ENCODE data around the gene TXNRD1. TPM values are rescaled to one million over a fixed set of nuclear protein-coding genes. Genes with fewer than 3 reads are reported as not detected.
"Not testable (repeated sequence)": the region's sequence is repeated elsewhere in the genome, so short reads cannot be mapped to it uniquely, and the experiment has no call there.

Gene TXNRD1
- polyA plus RNA-seq, 6 donors from 2014 or later, result 19.5 to 26.9 (median 22.9) TPM

DNA sequence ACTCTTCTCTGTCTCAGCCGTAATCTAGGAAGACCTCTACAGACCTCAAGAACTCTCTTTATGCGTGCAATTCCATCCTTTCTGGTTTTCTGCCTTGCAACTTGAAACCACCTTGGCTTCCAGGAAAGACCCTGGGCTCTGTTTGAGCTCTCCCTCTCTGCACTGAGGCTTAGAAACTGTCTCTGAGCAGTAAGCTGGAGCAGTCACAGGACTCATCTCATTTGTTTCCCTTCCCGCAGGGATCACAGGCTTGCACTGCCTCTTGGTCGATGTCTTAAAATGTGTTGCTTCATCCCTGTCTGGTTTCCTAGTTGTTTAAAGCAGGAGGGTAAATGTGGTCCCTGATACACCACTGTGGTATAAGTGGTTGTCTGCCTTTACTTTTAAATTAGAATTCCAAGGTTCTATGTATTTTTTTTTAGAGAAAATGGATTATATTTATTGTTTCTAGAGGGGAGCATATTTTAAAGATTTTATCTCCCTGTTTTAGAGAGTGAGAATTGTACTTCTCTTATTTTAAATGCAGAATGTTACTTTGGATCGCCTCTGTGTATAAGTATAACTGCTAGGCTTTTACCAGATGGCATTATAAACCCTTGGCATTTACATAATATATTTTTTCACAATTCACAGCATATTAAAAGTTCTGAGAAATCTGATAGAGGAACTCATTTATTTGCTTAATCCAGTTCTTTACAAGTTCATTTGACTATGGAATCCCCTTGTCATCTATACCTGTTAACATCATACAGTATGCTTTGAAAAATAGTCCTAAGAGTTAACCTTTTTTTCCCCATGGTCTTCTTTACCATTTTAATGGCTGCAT lies 114.3 kb downstream of the TXNRD1 start:
- DNase-seq, result no peak
- Mint-ChIP-seq H3K27me3 (no peaks in the 10 kb centered on the region), H3K4me3 (no peak overlapping the region), H3K27ac (peak overlapping the region in 1 of 6 donors; percentile 38), H3K36me3 (peaks cover 11 to 23% of the 10 kb centered on the region in 2 donors), H3K4me1 (no peaks in the 10 kb centered on the region), H3K9me3 (no peaks in the 10 kb centered on the region)
- no peak for ATAC-seq (ENCODE audit: low read depth in 2 of 2)

DNA sequence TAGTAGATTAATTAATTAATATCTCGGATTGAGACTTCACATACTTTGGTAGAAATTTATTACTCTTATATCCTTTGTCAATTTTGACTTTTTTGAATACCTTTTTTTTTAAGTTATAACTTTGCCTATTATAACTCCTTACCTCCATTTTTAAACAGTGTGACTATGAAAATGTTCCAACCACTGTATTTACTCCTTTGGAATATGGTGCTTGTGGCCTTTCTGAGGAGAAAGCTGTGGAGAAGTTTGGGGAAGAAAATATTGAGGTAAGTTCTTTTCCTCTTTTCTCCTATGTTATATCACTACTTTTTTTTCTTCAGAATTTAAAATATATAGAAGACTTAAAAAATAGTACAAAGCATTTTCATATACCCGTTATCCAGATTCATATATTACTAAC lies 115.8 kb downstream of the TXNRD1 start:
- Mint-ChIP-seq H3K27me3 (no peaks in the 10 kb centered on the region), H3K27ac (no peak overlapping the region), H3K9me3 (no peaks in the 10 kb centered on the region), H3K4me1 (no peaks in the 10 kb centered on the region), H3K36me3 (peaks cover 7 to 21% of the 10 kb centered on the region in 2 donors), H3K4me3 (no peak overlapping the region)
- no peak for DNase-seq
- ATAC-seq (ENCODE audit: low read depth in 2 of 2), result no peak

DNA sequence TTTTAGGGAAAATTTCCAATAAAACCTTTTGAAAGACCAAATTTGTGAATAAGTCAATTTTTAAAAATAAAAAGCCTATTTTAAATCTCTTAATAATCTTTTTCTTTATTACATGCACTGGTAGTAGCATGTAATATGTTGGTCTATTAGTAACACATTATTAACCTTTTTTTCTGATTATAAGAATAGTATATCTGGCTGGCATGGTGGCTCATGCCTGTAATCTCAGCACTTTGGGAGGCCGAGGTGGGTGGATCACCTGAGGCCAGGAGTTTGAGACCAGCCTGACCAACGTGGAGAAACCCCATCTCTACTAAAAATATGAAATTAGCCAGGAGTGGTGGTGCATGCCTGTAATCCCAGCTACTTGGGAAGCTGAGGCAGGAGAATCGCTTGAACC lies 116.7 kb downstream of the TXNRD1 start:
- H3K27me3 Mint-ChIP-seq; H3K9me3 Mint-ChIP-seq; H3K4me1 Mint-ChIP-seq; H3K27ac Mint-ChIP-seq; DNase-seq; ATAC-seq (ENCODE audit: low read depth in 2 of 2); H3K4me3 Mint-ChIP-seq: not testable (repeated sequence)
- peaks cover 7 to 17% of the 10 kb centered on the region in 2 donors for H3K36me3 Mint-ChIP-seq

DNA sequence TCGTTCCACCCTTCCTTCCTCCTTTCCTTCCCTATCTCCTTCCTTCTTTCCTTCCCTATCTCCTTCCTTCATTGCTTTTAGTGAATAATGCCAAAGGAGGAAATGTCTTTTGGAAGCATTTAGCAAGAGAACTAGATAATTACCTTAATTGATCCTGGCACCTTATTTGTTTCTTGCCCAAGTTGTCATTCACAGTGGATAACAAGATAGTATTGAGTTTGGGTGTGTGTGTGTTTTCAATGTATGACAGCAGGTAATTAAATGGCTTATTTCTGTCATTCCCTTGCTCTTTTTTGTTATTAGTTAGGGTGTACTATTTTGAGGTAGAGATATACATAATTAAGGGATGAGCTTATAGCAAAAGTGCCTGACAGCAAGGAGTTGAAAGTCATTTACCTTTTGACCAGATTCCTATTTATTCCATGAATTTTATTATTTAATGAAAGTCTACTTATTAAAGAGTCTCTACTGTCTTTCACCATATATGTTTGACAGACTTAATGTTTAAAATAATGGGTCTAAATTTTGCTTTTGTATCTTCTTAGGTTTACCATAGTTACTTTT lies 118.2 kb downstream of the TXNRD1 start:
- Mint-ChIP-seq H3K4me1 (no peaks in the 10 kb centered on the region), H3K4me3 (no peak overlapping the region), H3K36me3 (peaks cover 7 to 13% of the 10 kb centered on the region in 2 donors), H3K27me3 (no peaks in the 10 kb centered on the region), H3K27ac (peak overlapping the region in 2 of 6 donors; percentile 39 to 62), H3K9me3 (no peaks in the 10 kb centered on the region)
- ATAC-seq (ENCODE audit: low read depth in 2 of 2) (no peak), DNase-seq (no peak)

DNA sequence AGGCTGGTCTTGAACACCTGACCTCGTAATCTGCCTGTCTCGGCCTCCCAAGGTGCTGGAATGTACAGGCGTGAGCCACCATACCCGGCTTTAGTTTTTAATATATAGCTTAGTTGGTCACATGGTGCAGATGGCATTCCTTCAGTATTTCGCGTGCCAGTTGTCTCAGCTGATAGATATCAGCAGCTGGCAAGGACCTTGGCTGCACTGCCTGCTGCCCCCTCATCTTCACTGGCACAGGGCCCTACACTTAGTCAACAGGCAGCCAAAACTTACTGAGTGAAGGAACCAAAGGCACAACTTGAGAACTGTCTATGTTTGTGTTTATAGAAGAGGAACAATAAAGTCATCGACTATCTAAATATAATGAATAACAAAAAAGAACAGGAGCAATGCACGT lies 119.0 kb downstream of the TXNRD1 start:
- DNase-seq, result no peak
- Mint-ChIP-seq H3K9me3 (no peaks in the 10 kb centered on the region), H3K27me3 (no peaks in the 10 kb centered on the region), H3K4me1 (no peaks in the 10 kb centered on the region), H3K4me3 (no peak overlapping the region), H3K27ac (no peak overlapping the region), H3K36me3 (peaks cover 7 to 9% of the 10 kb centered on the region in 2 donors)
- no peak for ATAC-seq (ENCODE audit: low read depth in 2 of 2)

DNA sequence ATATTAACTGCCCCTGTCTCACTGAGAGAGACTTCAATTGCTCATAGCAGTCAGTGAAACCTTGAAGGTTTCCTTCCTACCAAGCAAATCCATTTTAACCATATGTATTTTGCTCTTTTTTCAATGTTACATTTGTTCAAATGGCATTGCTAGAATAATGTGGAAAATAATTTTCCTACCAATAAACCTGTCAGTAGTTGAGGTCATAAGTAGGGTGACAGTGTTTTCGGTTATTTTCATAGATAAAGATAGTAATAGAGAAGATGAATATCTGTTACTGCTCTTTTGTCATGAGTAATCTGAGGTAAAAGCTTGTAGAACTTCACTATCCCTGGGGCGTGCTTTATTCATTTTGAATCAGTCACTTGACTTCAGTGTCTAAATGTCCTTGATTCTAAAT lies 120.5 kb downstream of the TXNRD1 start:
- no peak overlapping the region for H3K27ac Mint-ChIP-seq
- peaks cover 13 to 16% of the 10 kb centered on the region in 2 donors for H3K36me3 Mint-ChIP-seq
- ATAC-seq (ENCODE audit: low read depth in 2 of 2), result no peak
- no peak for DNase-seq
- no peaks in the 10 kb centered on the region for H3K9me3 Mint-ChIP-seq
- no peaks in the 10 kb centered on the region for H3K27me3 Mint-ChIP-seq
- no peaks in the 10 kb centered on the region for H3K4me1 Mint-ChIP-seq
- no peak overlapping the region for H3K4me3 Mint-ChIP-seq

DNA sequence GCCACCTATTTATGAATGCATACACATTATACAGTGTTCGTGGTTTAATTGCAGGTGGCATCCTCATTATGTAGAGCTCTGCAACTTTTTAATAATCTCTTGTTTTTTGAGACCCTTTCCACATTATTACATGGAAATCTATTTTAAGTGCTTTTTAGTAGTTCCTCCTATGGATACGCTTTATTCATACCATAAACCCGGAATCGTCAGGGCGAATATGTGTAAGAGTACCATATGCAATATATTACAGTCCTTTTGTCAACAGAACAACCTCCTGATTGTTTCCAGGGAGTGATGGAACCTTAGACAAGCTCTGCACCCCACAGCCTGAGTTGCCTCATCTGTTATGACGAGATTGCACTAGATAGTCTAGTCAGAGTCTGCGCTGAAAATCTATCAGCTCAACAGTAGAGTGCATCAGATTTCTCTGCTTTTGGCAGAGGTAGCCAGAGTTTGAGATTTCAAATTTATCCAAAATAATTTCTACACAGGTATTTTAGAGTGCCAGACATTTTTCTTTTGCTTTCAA lies 121.5 kb downstream of the TXNRD1 start:
- ATAC-seq (ENCODE audit: low read depth in 2 of 2), result no peak

DNA sequence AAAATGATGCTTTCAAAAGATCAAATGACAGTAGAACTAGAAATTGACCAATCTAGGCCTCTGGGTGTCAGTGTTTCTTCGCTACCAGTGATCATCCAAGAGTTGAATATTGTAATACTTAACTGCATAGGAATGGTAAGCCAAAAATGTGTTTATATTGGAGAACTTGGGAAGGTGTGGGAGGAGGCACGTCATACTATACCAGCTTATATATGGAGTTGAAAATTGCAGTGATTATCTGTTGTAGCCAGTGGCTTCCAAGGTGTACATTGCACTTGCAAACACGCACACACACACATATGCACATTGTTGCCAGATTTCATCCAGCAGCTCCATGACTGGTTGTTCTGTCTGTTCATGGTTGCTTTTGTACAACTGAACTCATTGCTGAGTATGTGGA lies 124.1 kb downstream of the TXNRD1 start:
- Mint-ChIP-seq H3K36me3 (peaks cover 11 to 24% of the 10 kb centered on the region in 2 donors), H3K27me3 (no peaks in the 10 kb centered on the region)

More for the DNA sequence above, 121.5 kb downstream of the TXNRD1 start:
- H3K4me1 Mint-ChIP-seq, result no peaks in the 10 kb centered on the region
- H3K9me3 Mint-ChIP-seq, result no peaks in the 10 kb centered on the region
- DNase-seq, result no peak
- peaks cover 15 to 21% of the 10 kb centered on the region in 2 donors for H3K36me3 Mint-ChIP-seq
- H3K4me3 Mint-ChIP-seq, result no peak overlapping the region
- no peak overlapping the region for H3K27ac Mint-ChIP-seq
- no peaks in the 10 kb centered on the region for H3K27me3 Mint-ChIP-seq

DNA sequence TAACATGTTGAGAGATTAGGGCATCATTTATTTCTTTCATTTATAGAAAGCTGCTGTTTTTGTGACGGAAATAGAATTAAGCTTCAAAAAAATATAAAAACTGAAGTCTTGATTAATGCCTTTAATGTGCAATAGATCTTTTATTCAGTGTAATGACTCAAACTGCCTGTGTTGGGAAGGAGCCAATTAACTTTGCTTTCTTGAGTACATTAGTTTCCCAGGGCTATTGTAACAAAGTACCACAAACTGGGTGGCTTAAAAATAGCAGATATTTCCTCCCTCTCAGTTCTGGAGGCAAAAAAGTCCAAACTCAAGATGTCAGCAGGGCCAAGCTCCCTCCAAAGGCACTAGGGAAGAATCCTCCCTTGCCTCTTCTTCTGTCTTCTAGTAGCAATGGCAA lies 124.6 kb downstream of the TXNRD1 start:
- Mint-ChIP-seq H3K4me1 (no peaks in the 10 kb centered on the region), H3K9me3 (no peaks in the 10 kb centered on the region), H3K27ac (peak overlapping the region in 1 of 6 donors; percentile 29)

More for the DNA sequence above, 124.1 kb downstream of the TXNRD1 start:
- Mint-ChIP-seq H3K9me3 (no peaks in the 10 kb centered on the region), H3K4me3 (no peak overlapping the region), H3K4me1 (no peaks in the 10 kb centered on the region), H3K27ac (no peak overlapping the region)
- DNase-seq (no peak), ATAC-seq (ENCODE audit: low read depth in 2 of 2) (no peak)

DNA sequence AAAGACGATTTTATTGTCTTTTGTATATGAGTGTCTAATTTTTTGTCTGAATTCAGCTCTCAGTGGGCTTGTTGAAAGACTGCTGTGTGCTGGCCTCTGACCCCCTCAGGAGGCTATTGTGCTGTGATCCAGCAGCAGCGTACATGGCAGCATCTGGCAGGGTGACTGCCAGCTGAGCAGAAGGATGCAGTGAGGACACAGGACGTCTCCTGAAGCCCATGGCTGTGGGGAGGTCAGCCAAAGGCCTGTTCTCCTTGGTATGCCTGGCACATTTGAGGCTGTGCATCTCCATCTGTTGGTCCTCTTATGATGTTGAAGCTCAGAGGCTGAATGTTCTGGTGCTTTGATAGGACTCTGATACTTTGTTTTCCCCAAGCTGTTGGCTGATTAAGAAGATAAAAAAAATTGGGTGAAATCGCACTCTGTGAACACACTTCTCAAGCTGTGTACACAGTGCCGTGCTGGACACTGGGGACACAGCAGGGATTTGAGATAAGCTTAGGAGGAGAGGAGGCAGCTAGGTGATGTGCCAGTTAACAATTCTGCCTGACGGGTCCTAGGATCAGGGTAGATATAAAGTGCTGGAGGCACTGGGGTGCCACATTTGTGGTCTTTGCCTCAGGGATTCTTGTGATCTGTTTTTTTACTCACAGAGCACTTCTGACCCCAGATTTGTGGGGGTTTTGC lies 125.5 kb downstream of the TXNRD1 start:
- no peaks in the 10 kb centered on the region for H3K27me3 Mint-ChIP-seq
- H3K27ac Mint-ChIP-seq, result no peak overlapping the region
- H3K4me1 Mint-ChIP-seq, result no peaks in the 10 kb centered on the region
- no peaks in the 10 kb centered on the region for H3K9me3 Mint-ChIP-seq
- ATAC-seq (ENCODE audit: low read depth in 2 of 2) (no peak), DNase-seq (no peak)
- peaks cover 11 to 24% of the 10 kb centered on the region in 2 donors for H3K36me3 Mint-ChIP-seq
- no peak overlapping the region for H3K4me3 Mint-ChIP-seq

More for the DNA sequence above, 124.6 kb downstream of the TXNRD1 start:
- ATAC-seq (ENCODE audit: low read depth in 2 of 2) (no peak), DNase-seq (no peak)
- H3K36me3 Mint-ChIP-seq, result peaks cover 11 to 24% of the 10 kb centered on the region in 2 donors
- H3K4me3 Mint-ChIP-seq, result no peak overlapping the region
- H3K27me3 Mint-ChIP-seq, result no peaks in the 10 kb centered on the region

DNA sequence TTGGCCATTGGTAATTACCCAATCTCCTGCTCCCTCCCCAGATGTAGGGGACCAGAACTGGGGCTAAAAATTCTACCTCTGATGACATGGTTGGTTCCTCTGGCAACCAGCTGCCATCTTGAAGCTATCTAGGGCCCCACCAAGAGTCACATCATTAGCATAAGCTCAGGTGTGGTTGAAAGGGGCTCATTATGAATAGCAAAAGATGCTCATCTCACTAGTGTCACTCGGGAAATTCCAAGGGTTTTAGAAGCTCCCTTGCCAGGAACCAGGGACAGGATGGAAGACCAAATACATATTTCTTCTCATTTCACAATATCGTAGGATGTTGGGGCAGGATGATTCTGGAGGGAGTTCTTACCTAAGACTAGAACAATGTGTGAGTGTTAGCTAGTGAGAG lies 126.6 kb downstream of the TXNRD1 start:
- DNase-seq (no peak), ATAC-seq (ENCODE audit: low read depth in 2 of 2) (no peak)
- no peak overlapping the region for H3K27ac Mint-ChIP-seq
- H3K4me3 Mint-ChIP-seq, result no peak overlapping the region
- peaks cover 11 to 24% of the 10 kb centered on the region in 2 donors for H3K36me3 Mint-ChIP-seq
- H3K27me3 Mint-ChIP-seq, result no peaks in the 10 kb centered on the region
- H3K4me1 Mint-ChIP-seq, result no peaks in the 10 kb centered on the region
- H3K9me3 Mint-ChIP-seq, result no peaks in the 10 kb centered on the region

DNA sequence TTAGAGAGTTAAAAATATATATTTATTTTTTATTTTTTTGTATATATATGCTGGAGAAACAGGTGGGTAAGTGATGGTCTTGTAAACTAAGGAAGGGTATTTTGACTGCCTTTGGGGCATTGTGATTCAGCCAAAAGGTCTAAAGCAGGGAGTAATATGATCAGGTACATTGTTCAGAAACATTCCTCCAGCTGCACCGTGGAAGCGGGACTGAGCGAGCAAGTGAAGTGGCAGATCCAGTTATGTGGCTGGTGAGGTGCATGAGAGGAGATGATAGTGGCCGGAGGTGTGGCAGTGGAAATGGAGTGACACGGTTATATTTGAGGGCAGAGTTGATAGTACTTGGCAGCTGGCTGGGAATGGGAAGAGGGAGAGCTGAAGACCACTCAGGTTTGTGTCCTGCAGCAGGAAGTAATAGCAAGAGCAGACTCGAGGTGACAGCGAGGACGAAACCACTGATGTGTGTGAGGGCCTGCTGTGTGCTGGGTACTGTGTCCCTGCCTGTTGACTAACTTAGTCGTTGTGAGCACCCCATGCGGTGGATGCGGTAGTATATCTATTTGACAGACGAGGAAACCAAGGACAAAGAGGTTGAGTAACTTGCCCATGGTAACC lies 127.2 kb downstream of the TXNRD1 start:
- peak overlapping the region in 1 of 6 donors; percentile 61 for H3K27ac Mint-ChIP-seq
- no peak overlapping the region for H3K4me3 Mint-ChIP-seq
- peaks cover 17 to 24% of the 10 kb centered on the region in 2 donors for H3K36me3 Mint-ChIP-seq
- DNase-seq (no peak), ATAC-seq (ENCODE audit: low read depth in 2 of 2) (no peak)
- H3K4me1 Mint-ChIP-seq, result no peaks in the 10 kb centered on the region
- H3K27me3 Mint-ChIP-seq, result no peaks in the 10 kb centered on the region
- no peaks in the 10 kb centered on the region for H3K9me3 Mint-ChIP-seq

DNA sequence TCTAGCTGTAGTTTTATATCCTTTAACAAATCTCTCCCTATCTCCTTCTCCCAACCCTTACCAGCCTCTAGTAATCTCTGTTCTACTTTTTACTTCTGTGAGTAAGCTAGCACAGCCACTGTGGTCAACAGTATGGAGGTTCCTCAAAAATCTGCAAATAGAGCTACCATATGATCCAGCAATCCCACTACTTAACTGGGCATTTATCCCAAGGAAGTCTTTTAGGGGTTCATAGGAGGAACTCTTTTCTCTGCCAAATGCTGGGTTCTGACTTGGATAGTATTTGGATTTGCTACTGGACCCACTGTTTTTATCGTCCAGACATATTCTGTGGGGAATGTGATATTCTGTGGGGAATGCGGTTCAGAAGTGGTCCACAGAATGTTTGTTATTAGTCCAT lies 129.1 kb downstream of the TXNRD1 start:
- Mint-ChIP-seq H3K36me3 (peaks cover 25 to 38% of the 10 kb centered on the region in 2 donors), H3K4me3 (no peak overlapping the region), H3K27ac (no peak overlapping the region)

More for the DNA sequence above, 129.1 kb downstream of the TXNRD1 start:
- Mint-ChIP-seq H3K4me1 (no peaks in the 10 kb centered on the region), H3K27me3 (no peaks in the 10 kb centered on the region), H3K9me3 (no peaks in the 10 kb centered on the region)
- DNase-seq (no peak), ATAC-seq (ENCODE audit: low read depth in 2 of 2) (no peak)
